Measurements from ENCODE around the gene ERMP1. TPM values are rescaled to one million over a fixed set of nuclear protein-coding genes. Genes with fewer than 3 reads are reported as not detected.

The ERMP1 gene
- total and polyA plus RNA-seq, 10 of the 15 experiments (the other 5 are each of a cell fraction or from before 2014, with no cell fraction given), result 2.4 to 42.1 (median 8.1) TPM

- TF ChIP-seq, protein P1, sequence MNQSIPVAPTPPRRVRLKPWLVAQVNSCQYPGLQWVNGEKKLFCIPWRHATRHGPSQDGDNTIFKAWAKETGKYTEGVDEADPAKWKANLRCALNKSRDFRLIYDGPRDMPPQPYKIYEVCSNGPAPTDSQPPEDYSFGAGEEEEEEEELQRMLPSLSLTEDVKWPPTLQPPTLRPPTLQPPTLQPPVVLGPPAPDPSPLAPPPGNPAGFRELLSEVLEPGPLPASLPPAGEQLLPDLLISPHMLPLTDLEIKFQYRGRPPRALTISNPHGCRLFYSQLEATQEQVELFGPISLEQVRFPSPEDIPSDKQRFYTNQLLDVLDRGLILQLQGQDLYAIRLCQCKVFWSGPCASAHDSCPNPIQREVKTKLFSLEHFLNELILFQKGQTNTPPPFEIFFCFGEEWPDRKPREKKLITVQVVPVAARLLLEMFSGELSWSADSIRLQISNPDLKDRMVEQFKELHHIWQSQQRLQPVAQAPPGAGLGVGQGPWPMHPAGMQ (IDR thresholded peaks at IDR 0.05; ENCODE audit: borderline replicate concordance), result no peak
- TF ChIP-seq SMAD1 (IDR thresholded peaks at IDR 0.05; ENCODE audit: low read depth, partially characterized antibody) (no peak), POLR2AphosphoS2 (IDR thresholded peaks at IDR 0.05; ENCODE audit: low read depth, low read length) (no peak), MYB (IDR thresholded peaks at IDR 0.05; ENCODE audit: borderline replicate concordance, low read depth, low read length) (no peak), EZH2 (IDR thresholded peaks at IDR 0.05; ENCODE audit: borderline replicate concordance, control insufficient read depth, low read depth, low read length) (no peak), ZBTB4 (CRISPR knock-in tag; IDR thresholded peaks at IDR 0.05) (no peak), YBX1 (IDR thresholded peaks at IDR 0.05) (no peak), NR2F1 (conservative IDR thresholded peaks at IDR 0.05) (peak; percentile 45; the same call in 1 of the 2 replicates), ATF7 (IDR thresholded peaks at IDR 0.05; ENCODE audit: low read depth) (no peak), MTA2 (IDR thresholded peaks at IDR 0.05; ENCODE audit: low read depth) (peak; percentile 90), MXI1 (IDR thresholded peaks at IDR 0.05; ENCODE audit: low read depth, low read length) (no peak), CREB1 (IDR thresholded peaks at IDR 0.05; ENCODE audit: low read depth) (no peak), MEF2B (IDR thresholded peaks at IDR 0.05; ENCODE audit: partially characterized antibody, poor library complexity, severe bottlenecking) (no peak), SKIL (IDR thresholded peaks at IDR 0.05; ENCODE audit: low read depth, poor library complexity, severe bottlenecking) (peak; percentile 21), ZBED1 (IDR thresholded peaks at IDR 0.05; ENCODE audit: borderline replicate concordance) (no peak), HDGF (IDR thresholded peaks at IDR 0.05) (no peak), NFYB (IDR thresholded peaks at IDR 0.05; ENCODE audit: insufficient read depth, low read depth, low read length) (no peak), RCOR1 (conservative IDR thresholded peaks at IDR 0.05; ENCODE audit: low read depth, low read length) (no peak), POU2F2 (IDR thresholded peaks at IDR 0.05; ENCODE audit: borderline replicate concordance, low read depth, low read length) (no peak), TCF7 (IDR thresholded peaks at IDR 0.05; ENCODE audit: borderline replicate concordance) (no peak)
- TF ChIP-seq, protein P2, sequence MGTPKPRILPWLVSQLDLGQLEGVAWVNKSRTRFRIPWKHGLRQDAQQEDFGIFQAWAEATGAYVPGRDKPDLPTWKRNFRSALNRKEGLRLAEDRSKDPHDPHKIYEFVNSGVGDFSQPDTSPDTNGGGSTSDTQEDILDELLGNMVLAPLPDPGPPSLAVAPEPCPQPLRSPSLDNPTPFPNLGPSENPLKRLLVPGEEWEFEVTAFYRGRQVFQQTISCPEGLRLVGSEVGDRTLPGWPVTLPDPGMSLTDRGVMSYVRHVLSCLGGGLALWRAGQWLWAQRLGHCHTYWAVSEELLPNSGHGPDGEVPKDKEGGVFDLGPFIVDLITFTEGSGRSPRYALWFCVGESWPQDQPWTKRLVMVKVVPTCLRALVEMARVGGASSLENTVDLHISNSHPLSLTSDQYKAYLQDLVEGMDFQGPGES (IDR thresholded peaks at IDR 0.05), result no peak
- TF ChIP-seq, protein P3, sequence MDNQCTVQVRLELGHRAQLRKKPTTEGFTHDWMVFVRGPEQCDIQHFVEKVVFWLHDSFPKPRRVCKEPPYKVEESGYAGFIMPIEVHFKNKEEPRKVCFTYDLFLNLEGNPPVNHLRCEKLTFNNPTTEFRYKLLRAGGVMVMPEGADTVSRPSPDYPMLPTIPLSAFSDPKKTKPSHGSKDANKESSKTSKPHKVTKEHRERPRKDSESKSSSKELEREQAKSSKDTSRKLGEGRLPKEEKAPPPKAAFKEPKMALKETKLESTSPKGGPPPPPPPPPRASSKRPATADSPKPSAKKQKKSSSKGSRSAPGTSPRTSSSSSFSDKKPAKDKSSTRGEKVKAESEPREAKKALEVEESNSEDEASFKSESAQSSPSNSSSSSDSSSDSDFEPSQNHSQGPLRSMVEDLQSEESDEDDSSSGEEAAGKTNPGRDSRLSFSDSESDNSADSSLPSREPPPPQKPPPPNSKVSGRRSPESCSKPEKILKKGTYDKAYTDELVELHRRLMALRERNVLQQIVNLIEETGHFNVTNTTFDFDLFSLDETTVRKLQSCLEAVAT (IDR thresholded peaks at IDR 0.05), result no peak
These were observed 15.5 kb upstream of the ERMP1 start (continued) for GRCh38 chr9:5848372-5848882.

Measured in GM12878 (cell line).